Peyer's patch (tissue), 4 donors: ENCODE measurements around the gene MTCL1.

Experiments
- POLR2A ChIP-seq, 2 donors: fragments of 450-650 bp; IDR thresholded peaks; one replicate each; pipeline ENCODE4 v1.5.1; 2017; ENCODE audit warnings: antibody characterized with exemption in 2 of 2, mild to moderate bottlenecking in 2 of 2, moderate library complexity in 2 of 2
- TF ChIP-seq, protein P1 (sequence below), 6 experiments: fragments of 450-650 bp in 4 of 6; fragments of 200-600 bp in 2 of 6; sonication (generic) in 1 of 6; IDR thresholded peaks; one replicate each; pipeline ENCODE4 v1.5.1; 2017 to 2019; ENCODE audit warnings: antibody characterized with exemption in 6 of 6, mild to moderate bottlenecking in 3 of 6, moderate library complexity in 1 of 6

DNA sequence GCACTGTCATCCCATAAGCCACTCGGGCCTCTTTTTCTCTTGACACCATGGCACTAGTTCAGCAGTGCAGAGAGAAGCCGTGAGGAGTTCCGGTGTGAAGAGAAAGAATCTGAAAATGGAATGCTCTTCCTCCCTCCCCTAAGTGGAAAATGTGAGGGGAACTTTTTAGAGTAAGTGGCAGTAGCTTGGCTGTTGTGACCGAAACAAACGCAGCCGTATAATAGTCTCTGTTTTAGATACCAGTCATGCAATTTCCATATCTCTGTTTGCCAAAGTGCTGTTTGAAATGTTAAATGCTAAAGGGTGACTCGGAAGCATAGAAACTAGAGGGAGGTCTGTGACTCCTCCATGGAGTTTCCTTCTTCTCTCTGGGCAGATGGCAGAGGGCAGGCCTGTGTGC lies 122.9 kb downstream of the MTCL1 start:
- TF ChIP-seq, protein P1, sequence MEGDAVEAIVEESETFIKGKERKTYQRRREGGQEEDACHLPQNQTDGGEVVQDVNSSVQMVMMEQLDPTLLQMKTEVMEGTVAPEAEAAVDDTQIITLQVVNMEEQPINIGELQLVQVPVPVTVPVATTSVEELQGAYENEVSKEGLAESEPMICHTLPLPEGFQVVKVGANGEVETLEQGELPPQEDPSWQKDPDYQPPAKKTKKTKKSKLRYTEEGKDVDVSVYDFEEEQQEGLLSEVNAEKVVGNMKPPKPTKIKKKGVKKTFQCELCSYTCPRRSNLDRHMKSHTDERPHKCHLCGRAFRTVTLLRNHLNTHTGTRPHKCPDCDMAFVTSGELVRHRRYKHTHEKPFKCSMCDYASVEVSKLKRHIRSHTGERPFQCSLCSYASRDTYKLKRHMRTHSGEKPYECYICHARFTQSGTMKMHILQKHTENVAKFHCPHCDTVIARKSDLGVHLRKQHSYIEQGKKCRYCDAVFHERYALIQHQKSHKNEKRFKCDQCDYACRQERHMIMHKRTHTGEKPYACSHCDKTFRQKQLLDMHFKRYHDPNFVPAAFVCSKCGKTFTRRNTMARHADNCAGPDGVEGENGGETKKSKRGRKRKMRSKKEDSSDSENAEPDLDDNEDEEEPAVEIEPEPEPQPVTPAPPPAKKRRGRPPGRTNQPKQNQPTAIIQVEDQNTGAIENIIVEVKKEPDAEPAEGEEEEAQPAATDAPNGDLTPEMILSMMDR (IDR thresholded peaks at IDR 0.05), result no peak
- no peak for TF ChIP-seq POLR2A (IDR thresholded peaks at IDR 0.05)
